ENCODE data around the gene CARD14. TPM values are rescaled to one million over a fixed set of nuclear protein-coding genes. Genes with fewer than 3 reads are reported as not detected.
A peak's percentile ranks its signal among the peaks of the same experiment; 100 is the strongest.

The CARD14 gene
- total and polyA plus RNA-seq, 2 experiments from 2014 or later, result 0.08 to 0.52 TPM

- H3K27ac ChIP-seq (ENCODE audit: low read depth), result peak overlapping the region; percentile 41; the same call in 1 of the 2 replicates
- no peak overlapping the region for H3K4me3 ChIP-seq
- H3K27me3 ChIP-seq (ENCODE audit: insufficient read depth), result no peaks in the 10 kb centered on the region
- H3K27me3 Mint-ChIP-seq (ENCODE audit: insufficient read depth, low read depth, poor library complexity), result peaks cover 12% of the 10 kb centered on the region
- ATAC-seq (peak; percentile 96), DNase-seq (ENCODE audit: low spot score) (peak; percentile 84)
- H3K4me2 ChIP-seq, result peak overlapping the region; percentile 68
- TF ChIP-seq CTCF (conservative IDR thresholded peaks at IDR 0.05; ENCODE audit: low read depth in 2 of 2), result peak; percentile 69 to 71
- no peak for TF ChIP-seq ZNF331 (CRISPR knock-in tag; IDR thresholded peaks at IDR 0.05; ENCODE audit: low read depth)
- TF ChIP-seq REST (IDR thresholded peaks at IDR 0.05; ENCODE audit: unreplicated experiment), result no peak
- TF ChIP-seq CREB1 (CRISPR knock-in tag; IDR thresholded peaks at IDR 0.05; ENCODE audit: low read depth), result peak; percentile 30; the same call in 1 of the 2 replicates
- no peaks in the 10 kb centered on the region for H3K9me2 ChIP-seq (ENCODE audit: insufficient read depth)
- no peaks in the 10 kb centered on the region for H3K79me2 ChIP-seq (replicated peaks; ENCODE audit: insufficient read depth)
- H3K9me3 Mint-ChIP-seq, result no peaks in the 10 kb centered on the region
- H3F3A ChIP-seq (replicated peaks; ENCODE audit: low read depth), result peaks cover 10% of the 10 kb centered on the region; the same call in 1 of the 2 replicates
- H3K36me3 Mint-ChIP-seq (ENCODE audit: low read depth), result no peaks in the 10 kb centered on the region
- H4K20me1 ChIP-seq (replicated peaks; ENCODE audit: insufficient read depth), result no peaks in the 10 kb centered on the region
- peaks cover 14% of the 10 kb centered on the region for H3K4me1 ChIP-seq (ENCODE audit: insufficient read depth)
- H3K4me3 Mint-ChIP-seq, result peak overlapping the region; percentile 50; the same call in 2 of the 3 replicates
- H2AFZ ChIP-seq, result peak overlapping the region; percentile 82
- H3K4me1 Mint-ChIP-seq, result peaks cover 23% of the 10 kb centered on the region
- no peaks in the 10 kb centered on the region for H3K36me3 ChIP-seq (ENCODE audit: insufficient read depth)
- H3K27ac Mint-ChIP-seq, result peak overlapping the region; percentile 83
These were observed 45.4 kb upstream of the CARD14 start for GRCh38 chr17:80124351-80124981.

GRCh38 chr17:80125656-80126448 lies 44.0 kb upstream of the CARD14 start:
- Histone ChIP-seq H3K79me2 (replicated peaks; ENCODE audit: insufficient read depth) (no peaks in the 10 kb centered on the region), H3K4me2 (no peak overlapping the region), H3K27ac (ENCODE audit: low read depth) (no peak overlapping the region), H3K9me2 (ENCODE audit: insufficient read depth) (no peaks in the 10 kb centered on the region), H3F3A (replicated peaks; ENCODE audit: low read depth) (peaks cover 10% of the 10 kb centered on the region; the same call in 1 of the 2 replicates), H3K36me3 (ENCODE audit: insufficient read depth) (no peaks in the 10 kb centered on the region), H3K27me3 (ENCODE audit: insufficient read depth) (no peaks in the 10 kb centered on the region), H3K4me1 (ENCODE audit: insufficient read depth) (peaks cover 14% of the 10 kb centered on the region), H3K4me3 (no peak overlapping the region), H2AFZ (no peak overlapping the region), H4K20me1 (replicated peaks; ENCODE audit: insufficient read depth) (no peaks in the 10 kb centered on the region)
- Mint-ChIP-seq H3K9me3 (no peaks in the 10 kb centered on the region), H3K36me3 (ENCODE audit: low read depth) (no peaks in the 10 kb centered on the region), H3K4me3 (no peak overlapping the region), H3K27me3 (ENCODE audit: insufficient read depth, low read depth, poor library complexity) (peaks cover 10% of the 10 kb centered on the region), H3K4me1 (peaks cover 25% of the 10 kb centered on the region), H3K27ac (no peak overlapping the region)
- no peak for ATAC-seq
- DNase-seq (ENCODE audit: low spot score), result no peak
- TF ChIP-seq CTCF (conservative IDR thresholded peaks at IDR 0.05; ENCODE audit: low read depth in 2 of 2) (no peak), JUNB (IDR thresholded peaks at IDR 0.05; ENCODE audit: unreplicated experiment) (no peak), ETS1 (IDR thresholded peaks at IDR 0.05) (no peak), CREB1 (CRISPR knock-in tag; IDR thresholded peaks at IDR 0.05; ENCODE audit: low read depth) (no peak), POLR2AphosphoS5 (IDR thresholded peaks at IDR 0.05; ENCODE audit: low read depth) (no peak), STAT1 (IDR thresholded peaks at IDR 0.05; ENCODE audit: unreplicated experiment) (no peak), REST (IDR thresholded peaks at IDR 0.05; ENCODE audit: unreplicated experiment) (no peak), NANOG (IDR thresholded peaks at IDR 0.05; ENCODE audit: borderline replicate concordance) (no peak)
